HL-60 (cell line): ENCODE measurements around the gene FBN2.
A peak's percentile ranks its signal among the peaks of the same experiment; 100 is the strongest.

Experiments
- DNase-seq, 2 experiments: peaks; one replicate each; pipeline ENCODE4 v3.0.0-alpha.2; 2010 to 2020; ENCODE audit warnings: low read depth in 1 of 2, low spot score in 1 of 2
- H3K27ac ChIP-seq: fragments of 250-450 bp; sonication (Bioruptor Pico); replicated peaks from 2 replicates; pipeline ENCODE4 v1.5.1; 2020; ENCODE audit warnings: mild to moderate bottlenecking, moderate library complexity
- H3K27me3 ChIP-seq: fragments of 250-450 bp; sonication (Bioruptor Pico); 2 replicates; pipeline ENCODE4 v1.5.1; 2021; ENCODE audit warnings: mild to moderate bottlenecking, moderate library complexity; ENCODE audit not compliant: insufficient read depth, poor library complexity, severe bottlenecking
- H3K4me3 ChIP-seq: replicated peaks from 2 replicates; pipeline ENCODE4 v1.5.1; 2011; ENCODE audit warnings: mild to moderate bottlenecking, control low read depth, low read length; ENCODE audit not compliant: insufficient read depth
- CTCF ChIP-seq: IDR thresholded peaks from one replicate; pipeline ENCODE4 v1.5.1; 2011; ENCODE audit warnings: low read length, control low read depth, inconsistent platforms; ENCODE audit not compliant: insufficient read depth
- GABPA ChIP-seq: IDR thresholded peaks from 2 replicates; pipeline ENCODE4 v1.6.1; 2012; ENCODE audit warnings: low read depth
- POLR2AphosphoS5 ChIP-seq: IDR thresholded peaks from 2 replicates; pipeline ENCODE4 v1.6.1; 2012; ENCODE audit warnings: low read depth
- REST ChIP-seq: IDR thresholded peaks from 2 replicates; pipeline ENCODE4 v1.6.1; 2012; ENCODE audit warnings: low read depth; ENCODE audit not compliant: insufficient replicate concordance
- SPI1 ChIP-seq: IDR thresholded peaks from 2 replicates; pipeline ENCODE4 v1.6.1; 2012; ENCODE audit warnings: low read depth, mild to moderate bottlenecking, borderline replicate concordance

The FBN2 gene

DNA sequence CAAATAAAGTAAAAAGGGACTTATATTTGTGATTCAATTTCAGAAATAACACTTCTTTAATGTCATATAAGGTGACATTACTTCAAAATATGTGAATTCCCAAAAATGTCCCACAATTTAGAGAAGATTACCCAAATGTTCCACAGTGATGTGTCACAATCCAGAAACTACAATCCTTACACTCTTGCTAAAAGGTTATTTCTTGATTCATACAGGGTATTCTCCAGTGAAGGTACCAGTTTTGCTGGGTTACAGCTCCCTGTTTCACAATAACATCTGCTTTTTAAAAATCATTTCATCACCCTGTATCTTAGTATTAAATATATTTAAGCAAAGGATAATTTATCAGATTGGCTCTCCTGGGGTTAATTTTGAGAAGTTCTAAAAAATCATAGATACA lies 11.0 kb downstream of the FBN2 start:
- no peak for DNase-seq
- no peaks in the 10 kb centered on the region for H3K27me3 ChIP-seq
- TF ChIP-seq GABPA (no peak), CTCF (no peak), REST (no peak), SPI1 (no peak)
- no peak overlapping the region for H3K27ac ChIP-seq
- H3K4me3 ChIP-seq = no peak overlapping the region

GRCh38 chr5:128522336-128522735 lies 15.7 kb downstream of the FBN2 start:
- no peak overlapping the region for H3K4me3 ChIP-seq
- DNase-seq = peak in 1 of 2 experiments; percentile 32
- no peaks in the 10 kb centered on the region for H3K27me3 ChIP-seq
- H3K27ac ChIP-seq = peak overlapping the region; percentile 20; the same call in 1 of the 2 replicates
- no peak for TF ChIP-seq REST
- TF ChIP-seq CTCF = no peak
- TF ChIP-seq POLR2AphosphoS5 = no peak
- no peak for TF ChIP-seq SPI1
- no peak for TF ChIP-seq GABPA

GRCh38 chr5:128519827-128520226 lies 18.2 kb downstream of the FBN2 start:
- Histone ChIP-seq H3K27ac (no peak overlapping the region), H3K4me3 (no peak overlapping the region), H3K27me3 (no peaks in the 10 kb centered on the region)
- no peak for DNase-seq
- no peak for TF ChIP-seq CTCF
- TF ChIP-seq POLR2AphosphoS5 = no peak
- no peak for TF ChIP-seq SPI1
- no peak for TF ChIP-seq GABPA
- no peak for TF ChIP-seq REST
